Sigmoid colon (tissue), 4 donors: ENCODE results near the gene SNX1.

Source experiments
- POLR2AphosphoS5 ChIP-seq, 4 donors: sonication (generic); formaldehyde crosslinking; IDR thresholded peaks; one replicate each; pipeline ENCODE4 v1.6.1; 2017; ENCODE audit warnings: antibody characterized with exemption in 4 of 4
- TF ChIP-seq, protein P1 (sequence below), 4 experiments: fragments of 450-650 bp in 3 of 4; fragments of 200-600 bp in 1 of 4; IDR thresholded peaks; one replicate each; pipeline ENCODE4 v1.5.1; 2016 to 2019; ENCODE audit warnings: antibody characterized with exemption in 4 of 4, mild to moderate bottlenecking in 3 of 4, moderate library complexity in 2 of 4

GRCh38 chr15:64141798-64142512, 46.2 kb downstream of the SNX1 start:
- TF ChIP-seq, protein P1, sequence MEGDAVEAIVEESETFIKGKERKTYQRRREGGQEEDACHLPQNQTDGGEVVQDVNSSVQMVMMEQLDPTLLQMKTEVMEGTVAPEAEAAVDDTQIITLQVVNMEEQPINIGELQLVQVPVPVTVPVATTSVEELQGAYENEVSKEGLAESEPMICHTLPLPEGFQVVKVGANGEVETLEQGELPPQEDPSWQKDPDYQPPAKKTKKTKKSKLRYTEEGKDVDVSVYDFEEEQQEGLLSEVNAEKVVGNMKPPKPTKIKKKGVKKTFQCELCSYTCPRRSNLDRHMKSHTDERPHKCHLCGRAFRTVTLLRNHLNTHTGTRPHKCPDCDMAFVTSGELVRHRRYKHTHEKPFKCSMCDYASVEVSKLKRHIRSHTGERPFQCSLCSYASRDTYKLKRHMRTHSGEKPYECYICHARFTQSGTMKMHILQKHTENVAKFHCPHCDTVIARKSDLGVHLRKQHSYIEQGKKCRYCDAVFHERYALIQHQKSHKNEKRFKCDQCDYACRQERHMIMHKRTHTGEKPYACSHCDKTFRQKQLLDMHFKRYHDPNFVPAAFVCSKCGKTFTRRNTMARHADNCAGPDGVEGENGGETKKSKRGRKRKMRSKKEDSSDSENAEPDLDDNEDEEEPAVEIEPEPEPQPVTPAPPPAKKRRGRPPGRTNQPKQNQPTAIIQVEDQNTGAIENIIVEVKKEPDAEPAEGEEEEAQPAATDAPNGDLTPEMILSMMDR (IDR thresholded peaks at IDR 0.05): no peak
- no peak for TF ChIP-seq POLR2AphosphoS5 (IDR thresholded peaks at IDR 0.05)
